ENCODE measurements around the gene CYP39A1. TPM values are rescaled to one million over a fixed set of nuclear protein-coding genes. Genes with fewer than 3 reads are reported as not detected.

CYP39A1 gene
- total RNA-seq, 4 donors from 2014 or later, result 3.1 to 18.9 (median 3.9) TPM

GRCh38 chr6:46677314-46677654 lies 24.7 kb upstream of the CYP39A1 start:
- Histone ChIP-seq H3K4me3 (no peak overlapping the region), H3K4me1 (no peaks in the 10 kb centered on the region), H3K36me3 (no peaks in the 10 kb centered on the region), H3K27ac (no peak overlapping the region), H3K27me3 (no peaks in the 10 kb centered on the region), H3K9me3 (no peaks in the 10 kb centered on the region)
- intact Hi-C loops (cut with DNase I; ENCODE audit: low total_unique reads), result no loop called here
- TF ChIP-seq, protein P1, sequence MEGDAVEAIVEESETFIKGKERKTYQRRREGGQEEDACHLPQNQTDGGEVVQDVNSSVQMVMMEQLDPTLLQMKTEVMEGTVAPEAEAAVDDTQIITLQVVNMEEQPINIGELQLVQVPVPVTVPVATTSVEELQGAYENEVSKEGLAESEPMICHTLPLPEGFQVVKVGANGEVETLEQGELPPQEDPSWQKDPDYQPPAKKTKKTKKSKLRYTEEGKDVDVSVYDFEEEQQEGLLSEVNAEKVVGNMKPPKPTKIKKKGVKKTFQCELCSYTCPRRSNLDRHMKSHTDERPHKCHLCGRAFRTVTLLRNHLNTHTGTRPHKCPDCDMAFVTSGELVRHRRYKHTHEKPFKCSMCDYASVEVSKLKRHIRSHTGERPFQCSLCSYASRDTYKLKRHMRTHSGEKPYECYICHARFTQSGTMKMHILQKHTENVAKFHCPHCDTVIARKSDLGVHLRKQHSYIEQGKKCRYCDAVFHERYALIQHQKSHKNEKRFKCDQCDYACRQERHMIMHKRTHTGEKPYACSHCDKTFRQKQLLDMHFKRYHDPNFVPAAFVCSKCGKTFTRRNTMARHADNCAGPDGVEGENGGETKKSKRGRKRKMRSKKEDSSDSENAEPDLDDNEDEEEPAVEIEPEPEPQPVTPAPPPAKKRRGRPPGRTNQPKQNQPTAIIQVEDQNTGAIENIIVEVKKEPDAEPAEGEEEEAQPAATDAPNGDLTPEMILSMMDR (IDR thresholded peaks at IDR 0.05), result no peak
- TF ChIP-seq POLR2A (IDR thresholded peaks at IDR 0.05), result no peak
- DNase-seq, result no peak

GRCh38 chr6:46676604-46677313 lies 24.1 kb upstream of the CYP39A1 start:
- no peaks in the 10 kb centered on the region for H3K4me1 ChIP-seq
- TF ChIP-seq, protein P1 (IDR thresholded peaks at IDR 0.05), result no peak
- no peak overlapping the region for H3K4me3 ChIP-seq
- no peak overlapping the region for H3K27ac ChIP-seq
- H3K36me3 ChIP-seq, result no peaks in the 10 kb centered on the region
- intact Hi-C loops (cut with DNase I; ENCODE audit: low total_unique reads), result no loop called here
- no peaks in the 10 kb centered on the region for H3K9me3 ChIP-seq
- no peak for DNase-seq
- no peaks in the 10 kb centered on the region for H3K27me3 ChIP-seq

- intact Hi-C loops (cut with DNase I; ENCODE audit: low total_unique reads), result no loop called here
- H3K4me1 ChIP-seq, result no peaks in the 10 kb centered on the region
- no peaks in the 10 kb centered on the region for H3K27me3 ChIP-seq
- DNase-seq, result no peak
- H3K9me3 ChIP-seq, result no peaks in the 10 kb centered on the region
- TF ChIP-seq, protein P1 (IDR thresholded peaks at IDR 0.05), result no peak
- no peak for TF ChIP-seq POLR2A (IDR thresholded peaks at IDR 0.05)
- H3K36me3 ChIP-seq, result no peaks in the 10 kb centered on the region
- no peak overlapping the region for H3K4me3 ChIP-seq
- H3K27ac ChIP-seq, result no peak overlapping the region
Observed at GRCh38 chr6:46674410-46674809, 21.8 kb upstream of the CYP39A1 start.

GRCh38 chr6:46667377-46667776 lies 14.8 kb upstream of the CYP39A1 start:
- Histone ChIP-seq H3K9me3 (no peaks in the 10 kb centered on the region), H3K4me1 (no peaks in the 10 kb centered on the region), H3K27ac (no peak overlapping the region), H3K36me3 (no peaks in the 10 kb centered on the region), H3K27me3 (no peaks in the 10 kb centered on the region), H3K4me3 (no peak overlapping the region)
- intact Hi-C loops (cut with DNase I; ENCODE audit: low total_unique reads), result no loop called here
- DNase-seq, result no peak
- no peak for TF ChIP-seq POLR2A (IDR thresholded peaks at IDR 0.05)
- TF ChIP-seq, protein P1 (IDR thresholded peaks at IDR 0.05), result no peak

GRCh38 chr6:46661483-46661882 lies 8.9 kb upstream of the CYP39A1 start:
- no peaks in the 10 kb centered on the region for H3K36me3 ChIP-seq
- H3K4me3 ChIP-seq, result no peak overlapping the region
- no peak overlapping the region for H3K27ac ChIP-seq
- no peaks in the 10 kb centered on the region for H3K4me1 ChIP-seq
- intact Hi-C loops (cut with DNase I; ENCODE audit: low total_unique reads), result no loop called here
- H3K9me3 ChIP-seq, result no peaks in the 10 kb centered on the region
- no peak for DNase-seq
- TF ChIP-seq, protein P1 (IDR thresholded peaks at IDR 0.05), result no peak
- no peak for TF ChIP-seq POLR2A (IDR thresholded peaks at IDR 0.05)
- no peaks in the 10 kb centered on the region for H3K27me3 ChIP-seq
